Neural cell (in vitro differentiated cells): ENCODE results near the gene NGFR.

Source experiments
- CTCF ChIP-seq: fragments of 450-650 bp; IDR thresholded peaks from 2 replicates; pipeline ENCODE4 v1.5.1; 2014; ENCODE audit warnings: antibody characterized with exemption, mild to moderate bottlenecking, moderate library complexity; ENCODE audit not compliant: poor library complexity, severe bottlenecking
- EP300 ChIP-seq: fragments of 450-650 bp; conservative IDR thresholded peaks from 2 replicates; pipeline ENCODE4 v1.6.1; 2014; ENCODE audit warnings: antibody characterized with exemption, mild to moderate bottlenecking, moderate library complexity; ENCODE audit not compliant: poor library complexity, severe bottlenecking
- EZH2 ChIP-seq: fragments of 200-600, 300-800 bp; shearing (Covaris generic), sonication (generic); IDR thresholded peaks from 2 replicates; pipeline ENCODE4 v1.6.1; 2014; ENCODE audit warnings: antibody characterized with exemption, low read length, borderline replicate concordance, mild to moderate bottlenecking; ENCODE audit not compliant: insufficient read depth, poor library complexity, severe bottlenecking
- POLR2AphosphoS5 ChIP-seq: IDR thresholded peaks from 2 replicates; pipeline ENCODE4 v1.6.1; 2012
- RAD21 ChIP-seq: fragments of 450-650 bp; conservative IDR thresholded peaks from 2 replicates; pipeline ENCODE4 v1.6.1; 2014; ENCODE audit warnings: antibody characterized with exemption, mild to moderate bottlenecking, moderate library complexity

- no peak for TF ChIP-seq EP300
- TF ChIP-seq RAD21 = no peak
- TF ChIP-seq EZH2 = no peak
- TF ChIP-seq CTCF = no peak
- no peak for TF ChIP-seq POLR2AphosphoS5
Observed at GRCh38 chr17:49447628-49448302, 47.3 kb upstream of the NGFR start.
